Neuron (in vitro differentiated cells): ENCODE results near the gene IQCB1.
A peak's percentile ranks its signal among the peaks of the same experiment; 100 is the strongest.

Experiments used
- H2AFZ ChIP-seq: one replicate; pipeline ENCODE4 v1.6.1; 2013; ENCODE audit warnings: low read depth, mild to moderate bottlenecking, inconsistent platforms, low read length, moderate library complexity
- H3K27me3 ChIP-seq: one replicate; pipeline ENCODE4 v1.6.1; 2013; ENCODE audit warnings: low read length; ENCODE audit not compliant: insufficient read depth
- H3K36me3 ChIP-seq: one replicate; pipeline ENCODE4 v1.6.1; 2013; ENCODE audit warnings: low read length; ENCODE audit not compliant: insufficient read depth
- H3K4me1 ChIP-seq: one replicate; pipeline ENCODE4 v1.6.1; 2013; ENCODE audit warnings: low read length; ENCODE audit not compliant: insufficient read depth
- H3K4me3 ChIP-seq: 2 replicates; pipeline ENCODE4 v1.5.1; 2013; ENCODE audit warnings: mild to moderate bottlenecking, low read length, moderate library complexity
- H3K9me3 ChIP-seq: one replicate; pipeline ENCODE4 v1.6.1; 2013; ENCODE audit warnings: low read length

Gene IQCB1

DNA sequence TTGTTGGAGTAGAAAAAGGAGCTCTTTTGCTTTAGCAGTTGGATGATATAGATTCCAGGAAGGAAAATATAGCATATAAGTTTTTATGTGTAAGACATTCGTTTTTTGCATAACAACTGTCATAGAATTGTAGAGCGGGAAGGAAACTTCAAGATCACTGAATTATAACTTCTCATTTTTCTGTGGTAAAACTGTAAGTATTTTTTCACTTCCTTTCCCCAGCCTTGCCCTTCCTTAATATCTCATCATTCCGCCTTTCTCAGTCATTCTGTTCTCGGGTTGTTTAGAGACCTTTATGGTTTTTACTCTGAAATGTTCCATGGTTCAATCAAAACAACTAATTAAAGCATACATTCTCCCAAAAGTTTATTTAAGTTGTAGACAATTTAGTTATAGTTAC is 1.2 kb upstream of the IQCB1 start:
- Histone ChIP-seq H3K36me3 (peaks cover 21% of the 10 kb centered on the region), H3K27me3 (no peaks in the 10 kb centered on the region), H2AFZ (no peak overlapping the region), H3K4me1 (peaks cover 18% of the 10 kb centered on the region), H3K9me3 (no peaks in the 10 kb centered on the region), H3K4me3 (peak overlapping the region; percentile 93)

DNA sequence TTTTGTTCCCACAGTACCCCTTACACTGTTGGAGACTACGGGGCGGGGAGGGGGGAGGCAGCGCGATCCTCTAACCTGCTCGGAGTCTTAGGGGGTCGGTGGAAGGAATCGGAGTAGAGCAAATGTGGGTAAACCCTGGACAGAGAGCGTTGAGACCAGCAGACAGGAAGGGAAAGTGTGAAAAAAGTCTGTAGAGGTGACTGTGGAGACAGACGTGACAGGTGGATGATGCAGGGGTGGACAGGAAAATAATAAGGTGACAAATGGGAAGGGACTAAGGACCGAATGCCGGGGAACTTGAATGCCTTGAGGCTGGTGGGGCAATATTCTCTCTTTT is 573 bp upstream of the IQCB1 start:
- Histone ChIP-seq H2AFZ (peak overlapping the region; percentile 86), H3K4me1 (peaks cover 18% of the 10 kb centered on the region), H3K36me3 (peaks cover 27% of the 10 kb centered on the region), H3K27me3 (no peaks in the 10 kb centered on the region), H3K4me3 (peak overlapping the region; percentile 93), H3K9me3 (no peaks in the 10 kb centered on the region)

GRCh38 chr3:121834157-121834670 is 646 bp downstream of the IQCB1 start:
- H3K36me3 ChIP-seq = peaks cover 31% of the 10 kb centered on the region
- H3K9me3 ChIP-seq = no peaks in the 10 kb centered on the region
- peak overlapping the region; percentile 93 for H3K4me3 ChIP-seq
- peaks cover 18% of the 10 kb centered on the region for H3K4me1 ChIP-seq
- H3K27me3 ChIP-seq = no peaks in the 10 kb centered on the region
- peak overlapping the region; percentile 86 for H2AFZ ChIP-seq

GRCh38 chr3:121822973-121823372 is 11.9 kb downstream of the IQCB1 start:
- no peak overlapping the region for H3K4me3 ChIP-seq
- H3K9me3 ChIP-seq = peaks cover 28% of the 10 kb centered on the region
- H3K4me1 ChIP-seq = no peaks in the 10 kb centered on the region
- peaks cover 63% of the 10 kb centered on the region for H3K36me3 ChIP-seq
- no peak overlapping the region for H2AFZ ChIP-seq
- no peaks in the 10 kb centered on the region for H3K27me3 ChIP-seq

- Histone ChIP-seq H3K27me3 (no peaks in the 10 kb centered on the region), H3K9me3 (peaks cover 30% of the 10 kb centered on the region), H3K4me3 (no peak overlapping the region), H2AFZ (no peak overlapping the region), H3K4me1 (no peaks in the 10 kb centered on the region), H3K36me3 (peaks cover 58% of the 10 kb centered on the region)
Observed at GRCh38 chr3:121821421-121822199, 13.2 kb downstream of the IQCB1 start.

DNA sequence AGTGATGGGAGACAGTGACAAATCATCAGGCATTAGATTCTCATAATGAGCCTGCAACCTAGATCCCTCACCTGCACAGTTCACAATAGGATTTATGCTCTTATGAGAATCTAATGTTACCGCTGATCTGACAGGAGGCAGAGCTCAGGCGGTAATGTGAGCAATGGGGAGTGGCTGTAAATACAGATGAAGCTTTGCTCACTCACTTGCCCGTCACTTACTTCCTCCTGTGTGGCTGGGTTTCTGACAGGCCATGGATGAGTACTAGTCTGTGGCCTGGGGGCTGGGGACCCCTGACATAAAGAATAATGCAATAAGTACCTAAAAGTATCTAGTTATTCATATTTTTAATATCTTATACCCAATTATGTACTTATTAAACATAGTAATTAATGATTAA is 15.6 kb downstream of the IQCB1 start:
- H2AFZ ChIP-seq = no peak overlapping the region
- H3K36me3 ChIP-seq = peaks cover 39% of the 10 kb centered on the region
- H3K9me3 ChIP-seq = peaks cover 27% of the 10 kb centered on the region
- H3K4me3 ChIP-seq = no peak overlapping the region
- no peaks in the 10 kb centered on the region for H3K4me1 ChIP-seq
- no peaks in the 10 kb centered on the region for H3K27me3 ChIP-seq

GRCh38 chr3:121818578-121818977 is 16.3 kb downstream of the IQCB1 start:
- peaks cover 34% of the 10 kb centered on the region for H3K36me3 ChIP-seq
- H3K4me3 ChIP-seq = no peak overlapping the region
- H3K9me3 ChIP-seq = peaks cover 26% of the 10 kb centered on the region
- no peak overlapping the region for H2AFZ ChIP-seq
- H3K4me1 ChIP-seq = no peaks in the 10 kb centered on the region
- no peaks in the 10 kb centered on the region for H3K27me3 ChIP-seq

GRCh38 chr3:121817753-121818152 is 17.1 kb downstream of the IQCB1 start:
- H2AFZ ChIP-seq = no peak overlapping the region
- H3K27me3 ChIP-seq = no peaks in the 10 kb centered on the region
- no peak overlapping the region for H3K4me3 ChIP-seq
- H3K36me3 ChIP-seq = peaks cover 27% of the 10 kb centered on the region
- H3K9me3 ChIP-seq = peaks cover 19% of the 10 kb centered on the region
- no peaks in the 10 kb centered on the region for H3K4me1 ChIP-seq

DNA sequence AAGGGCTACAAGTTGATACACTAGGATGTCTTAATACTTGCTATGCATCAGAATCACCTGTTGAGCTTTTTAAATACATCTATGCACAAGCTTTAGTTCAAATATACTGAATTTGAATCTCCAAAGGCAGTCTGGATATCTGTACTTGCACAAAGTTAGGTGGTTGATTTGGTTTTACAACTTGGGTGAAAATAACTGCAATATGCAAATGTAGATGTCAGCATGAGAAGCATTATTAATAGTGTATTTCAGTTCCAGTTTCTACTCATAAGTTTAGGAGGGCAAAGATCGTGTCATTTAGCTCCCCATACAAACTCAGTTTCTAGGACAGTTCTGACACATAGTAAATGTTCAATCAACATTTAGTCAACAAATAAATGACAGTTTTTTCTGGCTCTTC is 25.6 kb downstream of the IQCB1 start:
- Histone ChIP-seq H3K4me3 (no peak overlapping the region), H3K36me3 (peaks cover 53% of the 10 kb centered on the region), H2AFZ (no peak overlapping the region), H3K9me3 (peaks cover 1% of the 10 kb centered on the region), H3K27me3 (no peaks in the 10 kb centered on the region), H3K4me1 (peaks cover 4% of the 10 kb centered on the region)

- Histone ChIP-seq H3K36me3 (peaks cover 43% of the 10 kb centered on the region), H3K27me3 (no peaks in the 10 kb centered on the region), H3K9me3 (no peaks in the 10 kb centered on the region), H3K4me1 (peaks cover 4% of the 10 kb centered on the region), H3K4me3 (no peak overlapping the region), H2AFZ (no peak overlapping the region)
Observed at GRCh38 chr3:121803771-121804320, 31.0 kb downstream of the IQCB1 start.

DNA sequence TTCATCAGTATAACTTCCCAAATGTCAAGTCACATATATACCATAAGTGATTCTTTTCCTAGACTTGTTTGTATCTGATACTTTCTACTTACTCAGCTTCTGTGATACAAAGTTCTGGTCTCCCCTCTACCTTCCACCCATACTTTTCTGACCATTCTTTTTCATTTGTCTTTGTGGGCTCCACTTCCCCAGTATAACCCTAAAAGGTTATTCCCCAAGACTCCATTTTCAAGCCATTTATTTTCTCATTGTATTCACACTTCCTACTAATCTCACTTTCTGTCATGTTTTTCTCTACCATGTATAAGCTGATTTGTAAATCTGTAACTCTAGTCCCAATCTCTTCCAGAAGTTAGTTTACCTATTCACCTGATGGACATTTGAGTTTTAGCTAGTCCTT is 34.0 kb downstream of the IQCB1 start:
- H2AFZ ChIP-seq = no peak overlapping the region
- H3K36me3 ChIP-seq = peaks cover 39% of the 10 kb centered on the region
- H3K9me3 ChIP-seq = no peaks in the 10 kb centered on the region
- H3K4me3 ChIP-seq = no peak overlapping the region
- peaks cover 4% of the 10 kb centered on the region for H3K4me1 ChIP-seq
- no peaks in the 10 kb centered on the region for H3K27me3 ChIP-seq

GRCh38 chr3:121796970-121797369 is 37.9 kb downstream of the IQCB1 start:
- Histone ChIP-seq H3K27me3 (no peaks in the 10 kb centered on the region), H3K4me1 (no peaks in the 10 kb centered on the region), H3K36me3 (peaks cover 28% of the 10 kb centered on the region), H3K9me3 (no peaks in the 10 kb centered on the region), H2AFZ (no peak overlapping the region), H3K4me3 (no peak overlapping the region)

- Histone ChIP-seq H3K9me3 (no peaks in the 10 kb centered on the region), H3K4me1 (no peaks in the 10 kb centered on the region), H3K4me3 (no peak overlapping the region), H3K36me3 (peaks cover 37% of the 10 kb centered on the region), H3K27me3 (no peaks in the 10 kb centered on the region), H2AFZ (no peak overlapping the region)
Observed at GRCh38 chr3:121794264-121794983, 40.4 kb downstream of the IQCB1 start.
